GM21825 (cell line): ENCODE data around the gene CEP83.
"Not testable (repeated sequence)": the region's sequence is repeated elsewhere in the genome, so short reads cannot be mapped to it uniquely, and the experiment has no call there.

Source experiments
- ATAC-seq: cut with Tn5 transposase; IDR thresholded peaks from one replicate; pipeline ENCODE4 v1.9.1; 2021; ENCODE audit warnings: mild to moderate bottlenecking, moderate library complexity; ENCODE audit not compliant: unreplicated experiment

Gene CEP83

DNA sequence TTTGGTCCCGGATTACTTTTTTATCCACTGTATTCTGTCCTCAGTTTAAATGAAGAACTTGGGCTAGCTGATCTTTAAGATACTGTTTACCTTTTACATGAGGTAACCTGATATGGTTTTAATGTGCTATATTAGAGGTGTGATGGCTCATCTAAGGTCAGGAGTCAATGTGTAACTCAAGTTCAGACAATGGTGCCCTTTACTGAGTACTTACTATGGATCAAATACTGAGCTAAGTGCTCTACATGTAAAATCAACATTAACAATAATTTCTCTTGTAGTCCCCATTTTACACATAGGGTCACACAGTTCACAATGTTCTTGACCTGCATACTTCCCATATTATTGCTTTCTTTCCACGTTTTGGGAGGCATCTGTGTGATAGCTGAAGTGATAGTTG, 79.2 kb downstream of the CEP83 start:
- no peak for ATAC-seq

DNA sequence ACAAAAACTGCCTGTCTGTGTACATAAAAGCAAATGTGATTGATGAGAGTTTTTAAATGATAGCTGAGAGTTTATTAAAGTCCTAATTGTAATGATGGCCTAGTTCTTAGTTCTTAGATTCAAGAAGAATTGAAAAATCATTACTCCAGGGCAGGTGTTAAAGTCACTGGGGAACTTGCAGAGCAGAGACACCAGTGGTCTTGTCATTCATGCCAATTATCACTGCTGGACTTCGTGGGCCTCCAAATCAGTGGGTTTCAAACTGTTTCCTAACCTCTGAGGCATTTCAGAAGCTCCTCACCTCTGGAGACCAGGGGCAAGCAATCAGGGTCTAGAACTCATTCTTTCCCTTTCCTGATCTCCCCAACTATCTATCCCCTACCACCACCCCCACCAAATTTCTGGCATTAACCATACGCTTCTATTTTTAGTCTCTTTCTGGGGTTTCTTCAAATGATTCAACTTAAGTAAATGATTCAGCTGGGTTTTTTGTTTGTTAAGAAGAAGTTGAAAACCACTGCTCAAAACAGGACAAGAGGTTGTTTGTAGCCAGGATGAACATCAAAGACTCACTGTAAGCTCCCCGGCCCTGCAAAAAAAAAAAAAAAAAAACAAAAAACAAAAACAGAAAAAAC, 80.1 kb downstream of the CEP83 start:
- no peak for ATAC-seq

GRCh38 chr12:94377599-94377998, 82.1 kb downstream of the CEP83 start:
- no peak for ATAC-seq

GRCh38 chr12:94374124-94374523, 85.5 kb downstream of the CEP83 start:
- no peak for ATAC-seq

DNA sequence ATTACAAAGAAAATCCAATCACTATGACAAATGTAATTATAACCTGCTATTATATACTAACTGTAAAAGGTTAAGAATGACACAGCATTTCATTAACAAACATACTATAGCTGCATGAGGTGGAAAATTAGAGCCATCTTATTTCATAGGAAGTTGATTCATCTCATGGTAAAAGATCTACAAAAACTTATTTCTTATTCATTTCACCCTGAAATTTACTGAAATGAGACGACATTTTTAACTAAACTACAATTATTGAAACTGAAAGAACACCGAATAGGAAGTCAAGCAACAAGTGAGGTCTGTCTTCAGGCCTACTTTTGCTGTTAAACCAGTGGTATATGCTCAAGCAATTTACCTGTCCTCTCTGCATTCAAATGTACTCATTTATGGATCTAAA, 87.2 kb downstream of the CEP83 start:
- ATAC-seq: peak; percentile 55

DNA sequence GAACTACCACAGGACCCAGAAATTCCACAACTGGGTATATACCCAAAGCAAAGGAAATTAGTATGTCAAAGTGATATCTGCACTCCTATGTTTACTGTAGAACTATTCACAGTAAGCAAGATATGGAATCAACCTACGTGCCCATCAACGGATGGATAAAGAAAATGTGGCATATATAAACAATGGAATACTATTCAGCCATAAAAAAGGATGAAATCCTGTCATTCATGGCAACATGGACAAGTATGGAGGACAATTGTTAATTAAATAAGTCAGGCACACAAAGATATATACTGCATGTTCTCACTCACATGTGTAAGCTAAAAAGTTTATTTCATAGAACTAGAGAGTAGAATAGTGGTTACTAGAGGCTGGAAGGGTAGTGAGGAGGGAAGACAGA, 97.0 kb downstream of the CEP83 start:
- ATAC-seq: no peak

- ATAC-seq: no peak
Measured at GRCh38 chr12:94359761-94360160, 99.9 kb downstream of the CEP83 start.

DNA sequence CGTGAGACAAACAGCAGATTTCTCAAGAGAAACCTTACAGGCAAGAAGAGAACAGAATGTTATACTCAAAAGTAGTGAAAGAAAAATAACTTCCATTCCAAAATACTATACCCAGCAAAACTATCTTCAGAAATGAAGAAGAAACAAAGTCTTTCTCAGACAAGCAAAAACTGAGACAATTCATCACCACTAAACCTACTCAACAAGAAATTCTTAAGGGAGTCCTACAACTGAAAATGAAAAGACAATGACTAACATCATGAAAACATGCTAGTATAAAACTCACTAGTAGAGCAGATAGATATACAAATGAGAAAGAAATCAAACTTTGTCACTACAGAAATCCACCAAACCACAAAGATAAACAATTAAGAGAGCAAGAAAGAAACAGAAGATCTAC, 106.5 kb downstream of the CEP83 start:
- ATAC-seq: no peak

GRCh38 chr12:94340573-94340972, 119.1 kb downstream of the CEP83 start:
- no peak for ATAC-seq

- no peak for ATAC-seq
Measured at GRCh38 chr12:94338006-94338794, 121.5 kb downstream of the CEP83 start.

GRCh38 chr12:94336211-94336925, 123.3 kb downstream of the CEP83 start:
- no peak for ATAC-seq

DNA sequence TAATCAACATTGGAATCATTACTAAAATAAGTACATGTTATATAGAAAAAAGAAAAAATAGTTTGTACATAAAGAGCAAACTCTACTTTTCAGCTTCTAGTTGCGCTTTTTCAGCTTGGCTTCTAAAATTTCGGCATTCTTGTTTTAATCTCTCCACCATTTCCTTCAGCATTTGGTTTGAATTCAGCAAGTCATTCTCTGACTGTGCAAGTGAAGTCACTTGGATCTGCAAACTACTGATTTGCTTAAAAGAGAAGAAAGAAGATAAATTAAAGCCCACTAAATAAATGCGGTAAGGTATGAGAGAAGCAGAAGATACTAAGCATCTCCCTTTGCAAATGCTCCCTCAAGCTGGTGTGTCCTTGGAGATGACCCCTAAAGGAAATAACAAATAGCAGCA, 126.3 kb downstream of the CEP83 start:
- ATAC-seq: no peak

GRCh38 chr12:94329366-94329765, 130.3 kb downstream of the CEP83 start:
- ATAC-seq: no peak

GRCh38 chr12:94327809-94328208, 131.9 kb downstream of the CEP83 start:
- no peak for ATAC-seq

- no peak for ATAC-seq
Measured at GRCh38 chr12:94326727-94327126, 132.9 kb downstream of the CEP83 start.

- no peak for ATAC-seq
Measured at GRCh38 chr12:94326234-94326633, 133.4 kb downstream of the CEP83 start.

- ATAC-seq: no peak
Measured at GRCh38 chr12:94322346-94322745, 137.3 kb downstream of the CEP83 start.

DNA sequence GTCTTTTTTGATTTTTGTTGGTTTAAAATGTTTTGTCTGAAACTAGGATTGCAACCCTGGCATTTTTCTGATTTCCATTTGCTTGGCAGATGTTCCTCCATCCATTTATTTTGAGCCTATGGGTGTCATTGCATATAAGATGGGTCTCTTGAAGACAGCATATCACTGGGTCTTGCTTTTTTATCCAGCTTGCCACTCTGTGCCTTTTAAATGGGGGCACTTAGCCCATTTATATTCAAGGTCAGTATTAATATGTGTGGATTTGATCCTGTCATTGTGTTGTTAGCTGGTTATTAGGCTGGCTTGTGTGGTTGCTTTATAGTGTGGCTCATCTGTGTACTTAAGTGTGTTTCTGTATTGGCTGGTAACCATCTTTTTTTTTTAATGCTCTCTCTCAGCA, 139.6 kb downstream of the CEP83 start:
- no peak for ATAC-seq

DNA sequence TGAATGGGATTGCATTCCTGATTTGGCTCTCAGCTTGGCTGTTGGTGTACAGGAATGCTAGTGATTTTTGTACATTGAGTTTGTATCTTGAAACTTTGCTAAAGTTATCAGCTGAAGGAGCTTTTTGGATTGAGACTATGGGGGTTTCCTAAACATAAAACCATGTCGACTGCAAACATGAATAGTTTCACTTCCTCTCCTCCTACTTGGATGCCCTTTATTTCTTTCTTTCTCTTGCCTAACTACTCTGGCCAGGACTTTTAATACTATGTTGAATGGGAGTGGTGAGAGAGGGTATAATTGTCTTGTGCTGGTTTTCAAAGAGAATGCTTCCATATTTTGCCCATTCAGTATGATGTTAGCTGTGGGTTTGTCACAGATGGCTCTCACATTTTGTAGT, 141.5 kb downstream of the CEP83 start:
- no peak for ATAC-seq

GRCh38 chr12:94316600-94316999, 143.1 kb downstream of the CEP83 start:
- ATAC-seq: not testable (repeated sequence)

DNA sequence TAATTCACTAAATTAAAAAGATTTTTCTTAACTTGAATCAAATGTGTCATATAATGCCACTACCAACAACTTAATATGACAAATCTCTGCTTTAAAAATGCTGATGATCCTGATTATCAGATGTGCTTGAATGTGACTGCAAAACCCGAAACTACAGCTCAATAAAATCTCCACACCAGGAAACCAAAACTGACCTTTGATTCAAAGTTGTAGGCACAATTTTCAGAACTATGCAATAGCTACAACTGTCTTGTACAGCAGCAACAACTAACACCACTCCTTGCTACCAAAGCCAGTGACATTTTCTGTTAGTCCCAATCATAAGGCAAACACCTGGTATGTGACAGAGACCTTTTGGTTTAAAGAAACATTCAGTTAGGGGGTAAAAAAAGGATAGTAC, 147.3 kb downstream of the CEP83 start:
- no peak for ATAC-seq

- peak; percentile 78 for ATAC-seq
Measured at GRCh38 chr12:94309373-94309772, 150.3 kb downstream of the CEP83 start.
